PC-3 (cell line): ENCODE data around the gene SPNS3. TPM values are rescaled to one million over a fixed set of nuclear protein-coding genes. Genes with fewer than 3 reads are reported as not detected.

Experiments
- ATAC-seq: fragments of 200-7000 bp; cut with Tn5 transposase; 2 replicates; pipeline ENCODE4 v1.9.1; 2020; ENCODE audit warnings: mild to moderate bottlenecking, moderate library complexity
- BruUV-seq: library from RNA; stranded (reverse); fragments of 400-500 nt; replicated peaks from 2 replicates; lab custom pipeline; 2021; lab: Mats Ljungman, UMichigan
- CTCF ChIA-PET: fragments of 300-600 bp; sonication (Branson Sonifier 250); formaldehyde crosslinking; loops from one replicate; lab custom pipeline; 2022; ENCODE audit warnings: antibody characterized with exemption; lab: Charles Lee
- POLR2A ChIA-PET: fragments of 300-600 bp; sonication (Branson Sonifier 250); formaldehyde crosslinking; loops from one replicate; lab custom pipeline; 2022; ENCODE audit warnings: antibody characterized with exemption; ENCODE audit not compliant: unreplicated experiment; lab: Charles Lee
- DNase-seq: peaks from one replicate; pipeline ENCODE4 v3.0.0-alpha.2; 2015
- H2AFZ ChIP-seq: fragments of 300-600 bp; sonication (generic); 2 replicates; pipeline ENCODE4 v1.6.0; 2016; ENCODE audit warnings: antibody characterized with exemption, low read length
- H3F3A ChIP-seq: fragments of 300-600 bp; sonication (generic); one replicate; pipeline ENCODE4 v1.6.0; 2017; ENCODE audit warnings: antibody characterized with exemption, low read length, control low read depth, mild to moderate bottlenecking; ENCODE audit not compliant: unreplicated experiment
- H3K27ac ChIP-seq: fragments of 300-600 bp; sonication (generic); 2 replicates; pipeline ENCODE4 v1.5.1; 2016; ENCODE audit warnings: mild to moderate bottlenecking, low read length
- H3K27me3 ChIP-seq: fragments of 300-600 bp; sonication (generic); 2 replicates; pipeline ENCODE4 v1.6.1; 2016; ENCODE audit warnings: low read length, mixed read lengths
- H3K36me3 ChIP-seq: fragments of 300-600 bp; sonication (generic); 2 replicates; pipeline ENCODE4 v1.6.1; 2016; ENCODE audit warnings: low read depth, mixed run types, low read length, mixed read lengths
- H3K4me1 ChIP-seq: fragments of 300-600 bp; sonication (generic); 2 replicates; pipeline ENCODE4 v1.5.1; 2016; ENCODE audit warnings: low read length; ENCODE audit not compliant: insufficient read depth
- H3K4me2 ChIP-seq: fragments of 300-600 bp; sonication (generic); 2 replicates; pipeline ENCODE4 v1.6.0; 2016; ENCODE audit warnings: low read length
- H3K4me3 ChIP-seq: fragments of 300-600 bp; sonication (generic); 2 replicates; pipeline ENCODE4 v1.5.1; 2016; ENCODE audit warnings: mild to moderate bottlenecking, low read length, mixed read lengths
- H3K79me2 ChIP-seq: fragments of 300-600 bp; sonication (generic); 2 replicates; pipeline ENCODE4 v1.6.1; 2017; ENCODE audit warnings: low read length, mixed read lengths
- H3K9ac ChIP-seq: fragments of 300-600 bp; sonication (generic); 2 replicates; pipeline ENCODE4 v1.6.0; 2016; ENCODE audit warnings: mild to moderate bottlenecking, low read length
- H3K9me2 ChIP-seq: fragments of 300-600 bp; sonication (generic); replicated peaks from 2 replicates; pipeline ENCODE4 v1.6.1; 2016; ENCODE audit warnings: mixed run types, low read length, mixed read lengths
- H3K9me3 ChIP-seq: fragments of 300-600 bp; sonication (generic); 2 replicates; pipeline ENCODE4 v1.6.1; 2016; ENCODE audit warnings: low read length, mixed read lengths
- H4K20me1 ChIP-seq: fragments of 300-600 bp; sonication (generic); 2 replicates; pipeline ENCODE4 v1.6.1; 2016; ENCODE audit warnings: low read length, mixed read lengths
- EZH2 ChIP-seq: fragments of 300-600 bp; sonication (generic); IDR thresholded peaks from one replicate; pipeline ENCODE4 v1.6.1; 2017; ENCODE audit warnings: antibody characterized with exemption, mild to moderate bottlenecking, low read length; ENCODE audit not compliant: unreplicated experiment
- EZH2phosphoT487 ChIP-seq: fragments of 300-600 bp; sonication (generic); IDR thresholded peaks from 2 replicates; pipeline ENCODE4 v1.6.1; 2018; ENCODE audit warnings: mild to moderate bottlenecking, antibody characterized with exemption, low read length, borderline replicate concordance
- intact Hi-C: fragments of 100-400 bp; cut with micrococcal nuclease; formaldehyde crosslinking; loops from 2 replicates; pipeline ENCODE4 v1.9.0; 2023
- total RNA-seq: library from RNA; depleted of rRNA; stranded (reverse); fragments of >200 nt; gene quantifications from 2 replicates; pipeline ENCODE4 v1.2.3, GENCODE V29; 2014
- TF ChIP-seq, protein P1 (sequence below): fragments of 300-600 bp; sonication (generic); conservative IDR thresholded peaks from 2 replicates; pipeline ENCODE4 v1.5.1; 2017; ENCODE audit warnings: antibody characterized with exemption, low read depth, mild to moderate bottlenecking, low read length

Gene SPNS3
- total RNA-seq, 1 experiment from 2014 or later: 0.69 TPM

GRCh38 chr17:4467287-4467686, 33.5 kb downstream of the SPNS3 start:
- no peaks in the 10 kb centered on the region for H3F3A ChIP-seq
- H3K9me3 ChIP-seq: no peaks in the 10 kb centered on the region
- no peaks in the 10 kb centered on the region for H3K9me2 ChIP-seq
- no peak for DNase-seq
- ATAC-seq: no peak
- no peaks in the 10 kb centered on the region for H3K36me3 ChIP-seq
- BruUV-seq: no TSS peak
- TF ChIP-seq EZH2 (no peak), EZH2phosphoT487 (no peak)
- TF ChIP-seq, protein P1, sequence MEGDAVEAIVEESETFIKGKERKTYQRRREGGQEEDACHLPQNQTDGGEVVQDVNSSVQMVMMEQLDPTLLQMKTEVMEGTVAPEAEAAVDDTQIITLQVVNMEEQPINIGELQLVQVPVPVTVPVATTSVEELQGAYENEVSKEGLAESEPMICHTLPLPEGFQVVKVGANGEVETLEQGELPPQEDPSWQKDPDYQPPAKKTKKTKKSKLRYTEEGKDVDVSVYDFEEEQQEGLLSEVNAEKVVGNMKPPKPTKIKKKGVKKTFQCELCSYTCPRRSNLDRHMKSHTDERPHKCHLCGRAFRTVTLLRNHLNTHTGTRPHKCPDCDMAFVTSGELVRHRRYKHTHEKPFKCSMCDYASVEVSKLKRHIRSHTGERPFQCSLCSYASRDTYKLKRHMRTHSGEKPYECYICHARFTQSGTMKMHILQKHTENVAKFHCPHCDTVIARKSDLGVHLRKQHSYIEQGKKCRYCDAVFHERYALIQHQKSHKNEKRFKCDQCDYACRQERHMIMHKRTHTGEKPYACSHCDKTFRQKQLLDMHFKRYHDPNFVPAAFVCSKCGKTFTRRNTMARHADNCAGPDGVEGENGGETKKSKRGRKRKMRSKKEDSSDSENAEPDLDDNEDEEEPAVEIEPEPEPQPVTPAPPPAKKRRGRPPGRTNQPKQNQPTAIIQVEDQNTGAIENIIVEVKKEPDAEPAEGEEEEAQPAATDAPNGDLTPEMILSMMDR: no peak
- H3K4me1 ChIP-seq: no peaks in the 10 kb centered on the region
- POLR2A ChIA-PET: no interaction called here
- H3K9ac ChIP-seq: no peak overlapping the region
- H3K27me3 ChIP-seq: no peaks in the 10 kb centered on the region
- no peak overlapping the region for H3K4me3 ChIP-seq
- H4K20me1 ChIP-seq: no peaks in the 10 kb centered on the region
- no peak overlapping the region for H3K27ac ChIP-seq
- H2AFZ ChIP-seq: no peak overlapping the region
- no peak overlapping the region for H3K4me2 ChIP-seq
- no peaks in the 10 kb centered on the region for H3K79me2 ChIP-seq
- CTCF ChIA-PET: no interaction called here
- intact Hi-C loops: no loop called here

- Histone ChIP-seq H3K27me3 (no peaks in the 10 kb centered on the region), H3K9ac (no peak overlapping the region), H3K36me3 (no peaks in the 10 kb centered on the region), H3K9me3 (no peaks in the 10 kb centered on the region), H3F3A (no peaks in the 10 kb centered on the region), H3K9me2 (no peaks in the 10 kb centered on the region), H3K4me3 (no peak overlapping the region), H3K27ac (no peak overlapping the region), H3K79me2 (no peaks in the 10 kb centered on the region), H3K4me1 (no peaks in the 10 kb centered on the region), H4K20me1 (no peaks in the 10 kb centered on the region), H3K4me2 (no peak overlapping the region), H2AFZ (no peak overlapping the region)
- ChIA-PET POLR2A (no interaction called here), CTCF (no interaction called here)
- TF ChIP-seq EZH2phosphoT487: no peak
- TF ChIP-seq, protein P1: no peak
- no peak for TF ChIP-seq EZH2
- intact Hi-C loops: no loop called here
- DNase-seq (no peak), ATAC-seq (no peak)
- BruUV-seq: no TSS peak
Observed at GRCh38 chr17:4469552-4469951, 35.8 kb downstream of the SPNS3 start.

- Histone ChIP-seq H3K4me3 (no peak overlapping the region), H3K79me2 (no peaks in the 10 kb centered on the region), H3K4me1 (peaks cover 9% of the 10 kb centered on the region), H2AFZ (no peak overlapping the region), H3K9ac (no peak overlapping the region), H3K36me3 (no peaks in the 10 kb centered on the region), H3K9me2 (no peaks in the 10 kb centered on the region), H3K27me3 (no peaks in the 10 kb centered on the region), H3K9me3 (no peaks in the 10 kb centered on the region), H3K4me2 (no peak overlapping the region), H4K20me1 (no peaks in the 10 kb centered on the region), H3F3A (no peaks in the 10 kb centered on the region), H3K27ac (no peak overlapping the region)
- TF ChIP-seq, protein P1: no peak
- TF ChIP-seq EZH2: no peak
- no peak for TF ChIP-seq EZH2phosphoT487
- POLR2A ChIA-PET: no interaction called here
- BruUV-seq: no TSS peak
- DNase-seq (no peak), ATAC-seq (no peak)
- intact Hi-C loops: no loop called here
- CTCF ChIA-PET: no interaction called here
Observed at GRCh38 chr17:4472286-4472685, 38.5 kb downstream of the SPNS3 start.
